SK-N-MC (cell line): ENCODE results near the gene CNTLN.

ENCODE experiments used
- EZH2 ChIP-seq: fragments of 200-600 bp; sonication (generic); IDR thresholded peaks from one replicate; pipeline ENCODE4 v1.6.1; 2017; ENCODE audit warnings: antibody characterized with exemption
- FOXP2 ChIP-seq: optimal IDR thresholded peaks from 2 replicates; pipeline ENCODE3; 2011; ENCODE audit warnings: mild to moderate bottlenecking, moderate library complexity; ENCODE audit not compliant: insufficient read depth; ENCODE audit errors: extremely low read length, control extremely low read depth
- POLR2AphosphoS5 ChIP-seq: IDR thresholded peaks from 2 replicates; pipeline ENCODE4 v1.6.1; 2012; ENCODE audit warnings: mild to moderate bottlenecking, low read depth, low read length, borderline replicate concordance

DNA sequence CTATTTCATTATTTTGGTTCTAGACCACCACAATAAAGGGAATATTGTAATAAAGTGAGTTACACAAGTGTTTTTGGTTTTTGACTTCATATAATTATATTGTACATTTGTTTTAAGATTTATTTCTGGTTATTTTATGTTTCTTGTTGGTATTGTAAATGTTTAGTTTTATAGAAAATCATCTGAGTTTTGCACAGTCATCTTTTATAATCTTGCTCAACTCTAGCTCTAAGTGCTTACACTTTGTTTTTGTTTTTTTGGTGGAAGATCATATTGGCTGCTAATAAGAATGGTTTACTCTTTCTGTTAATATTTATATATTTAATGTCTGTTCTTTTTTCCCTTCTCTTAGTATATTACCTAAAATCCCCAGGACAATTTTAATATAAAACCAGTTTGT lies 135.0 kb downstream of the CNTLN start:
- no peak for TF ChIP-seq EZH2
- no peak for TF ChIP-seq FOXP2
- TF ChIP-seq POLR2AphosphoS5, result no peak
